ENCODE results near the gene KLHL24.

GRCh38 chr3:183635107-183635430 lies 354 bp upstream of the KLHL24 start:
- TF ChIP-seq GATA2 (IDR thresholded peaks at IDR 0.05; ENCODE audit: low read depth, low read length) (no peak), GATA3 (IDR thresholded peaks at IDR 0.05; ENCODE audit: low read depth, low read length) (no peak)
